Right atrium auricular region (tissue), 2 donors: ENCODE measurements around the gene MICAL2. TPM values are rescaled to one million over a fixed set of nuclear protein-coding genes. Genes with fewer than 3 reads are reported as not detected.

Experiments used
- DNase-seq: peaks from one replicate; pipeline ENCODE4 v3.0.0-alpha.2; 2019; ENCODE audit warnings: low spot score
- H3K27ac ChIP-seq, 2 donors: fragments of 200-600 bp; sonication (generic); 1 replicate in 1 of 2; 2 replicates in 1 of 2; pipeline ENCODE4 v1.5.1; 2016 to 2019
- H3K27me3 ChIP-seq, 2 donors: fragments of 200-600 bp; sonication (generic); one replicate each; pipeline versions ENCODE4 v1.5.1 to v1.6.0; 2017 to 2019
- H3K36me3 ChIP-seq: fragments of 200-600 bp; sonication (generic); one replicate; pipeline ENCODE4 v1.5.1; 2016
- H3K4me1 ChIP-seq, 2 donors: fragments of 200-600 bp; sonication (generic); one replicate each; pipeline versions ENCODE4 v1.5.1 to v1.6.0; 2017 to 2019
- H3K4me3 ChIP-seq, 2 donors: fragments of 200-600 bp; sonication (generic); 1 replicate in 1 of 2; 2 replicates in 1 of 2; pipeline ENCODE4 v1.5.1; 2017 to 2019; ENCODE audit warnings: mild to moderate bottlenecking in 1 of 2, moderate library complexity in 1 of 2
- H3K9me3 ChIP-seq, 2 donors: fragments of 200-600 bp; sonication (generic); one replicate each; pipeline ENCODE4 v1.5.1; 2019
- total RNA-seq, 2 donors: library from RNA; depleted of rRNA; stranded (reverse); fragments of >200 nt; gene quantifications; one replicate each; pipeline ENCODE4 v1.1.0, GENCODE V29; 2016
- TF ChIP-seq, protein P1 (sequence below), 2 donors: fragments of 200-600 bp; sonication (generic); IDR thresholded peaks; one replicate each; pipeline ENCODE4 v1.5.1; 2019; ENCODE audit warnings: antibody characterized with exemption in 2 of 2

The MICAL2 gene
- total RNA-seq, 2 donors from 2014 or later: 77.6 to 84.5 TPM

DNA sequence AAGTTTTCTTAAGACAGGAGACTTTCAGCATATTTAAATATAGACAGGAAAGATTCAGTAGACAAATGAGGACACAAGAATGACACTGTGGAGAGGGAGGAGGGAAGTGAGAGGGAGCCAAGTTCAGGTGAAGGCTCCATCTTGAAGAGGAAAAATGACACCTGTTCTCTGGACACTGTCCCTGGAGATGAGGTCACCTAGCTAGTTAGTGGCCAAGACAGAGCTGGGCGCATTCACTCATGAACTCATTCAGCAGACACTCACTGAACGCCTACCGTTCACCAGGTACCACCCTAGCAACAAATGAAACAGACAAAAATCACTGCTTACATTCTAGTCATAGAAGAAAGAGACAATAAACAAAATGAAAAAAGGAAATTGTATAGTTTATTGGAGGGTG lies 163.7 kb downstream of the MICAL2 start:
- Histone ChIP-seq H3K4me3 (no peak overlapping the region), H3K27me3 (no peaks in the 10 kb centered on the region), H3K9me3 (no peaks in the 10 kb centered on the region), H3K4me1 (peaks cover 0 to 22% of the 10 kb centered on the region in 2 donors), H3K36me3 (no peaks in the 10 kb centered on the region), H3K27ac (no peak overlapping the region)
- no peak for DNase-seq
- TF ChIP-seq, protein P1, sequence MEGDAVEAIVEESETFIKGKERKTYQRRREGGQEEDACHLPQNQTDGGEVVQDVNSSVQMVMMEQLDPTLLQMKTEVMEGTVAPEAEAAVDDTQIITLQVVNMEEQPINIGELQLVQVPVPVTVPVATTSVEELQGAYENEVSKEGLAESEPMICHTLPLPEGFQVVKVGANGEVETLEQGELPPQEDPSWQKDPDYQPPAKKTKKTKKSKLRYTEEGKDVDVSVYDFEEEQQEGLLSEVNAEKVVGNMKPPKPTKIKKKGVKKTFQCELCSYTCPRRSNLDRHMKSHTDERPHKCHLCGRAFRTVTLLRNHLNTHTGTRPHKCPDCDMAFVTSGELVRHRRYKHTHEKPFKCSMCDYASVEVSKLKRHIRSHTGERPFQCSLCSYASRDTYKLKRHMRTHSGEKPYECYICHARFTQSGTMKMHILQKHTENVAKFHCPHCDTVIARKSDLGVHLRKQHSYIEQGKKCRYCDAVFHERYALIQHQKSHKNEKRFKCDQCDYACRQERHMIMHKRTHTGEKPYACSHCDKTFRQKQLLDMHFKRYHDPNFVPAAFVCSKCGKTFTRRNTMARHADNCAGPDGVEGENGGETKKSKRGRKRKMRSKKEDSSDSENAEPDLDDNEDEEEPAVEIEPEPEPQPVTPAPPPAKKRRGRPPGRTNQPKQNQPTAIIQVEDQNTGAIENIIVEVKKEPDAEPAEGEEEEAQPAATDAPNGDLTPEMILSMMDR (IDR thresholded peaks at IDR 0.05): no peak

DNA sequence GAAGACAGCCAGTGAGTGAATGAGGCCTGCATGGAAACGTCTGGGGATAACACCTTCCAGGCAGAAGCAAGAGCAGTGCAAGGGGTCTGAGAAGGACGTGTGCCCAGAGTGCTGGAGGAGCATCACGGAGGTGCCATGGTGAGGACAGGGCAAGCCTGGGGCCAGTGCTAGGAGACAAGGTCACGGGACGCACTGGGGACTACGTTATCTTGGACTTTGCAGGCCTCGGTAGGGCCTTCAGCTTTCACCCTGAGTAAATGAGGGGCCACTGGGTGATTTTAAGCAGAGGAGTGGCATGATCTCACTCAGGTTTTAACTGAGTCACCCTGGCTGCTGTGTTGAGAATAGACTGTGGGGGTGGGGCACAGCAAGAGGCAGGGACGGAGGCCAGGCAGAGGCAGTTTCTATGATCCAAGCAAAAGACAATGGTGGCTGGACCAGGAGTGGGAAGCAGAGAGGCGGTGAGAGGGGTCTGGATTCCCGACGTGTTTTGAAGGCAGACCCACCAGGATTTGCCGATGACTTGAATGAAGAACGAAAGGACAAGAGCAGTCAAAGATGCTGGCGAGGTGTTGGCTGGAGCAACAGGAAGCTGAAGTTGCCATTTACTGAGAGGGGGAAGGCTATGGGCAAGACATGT lies 164.3 kb downstream of the MICAL2 start:
- no peak overlapping the region for H3K4me3 ChIP-seq
- TF ChIP-seq, protein P1 (IDR thresholded peaks at IDR 0.05): no peak
- peak; percentile 57 for DNase-seq
- peaks cover 0 to 16% of the 10 kb centered on the region in 2 donors for H3K4me1 ChIP-seq
- H3K9me3 ChIP-seq: no peaks in the 10 kb centered on the region
- no peaks in the 10 kb centered on the region for H3K27me3 ChIP-seq
- no peaks in the 10 kb centered on the region for H3K36me3 ChIP-seq
- no peak overlapping the region for H3K27ac ChIP-seq

DNA sequence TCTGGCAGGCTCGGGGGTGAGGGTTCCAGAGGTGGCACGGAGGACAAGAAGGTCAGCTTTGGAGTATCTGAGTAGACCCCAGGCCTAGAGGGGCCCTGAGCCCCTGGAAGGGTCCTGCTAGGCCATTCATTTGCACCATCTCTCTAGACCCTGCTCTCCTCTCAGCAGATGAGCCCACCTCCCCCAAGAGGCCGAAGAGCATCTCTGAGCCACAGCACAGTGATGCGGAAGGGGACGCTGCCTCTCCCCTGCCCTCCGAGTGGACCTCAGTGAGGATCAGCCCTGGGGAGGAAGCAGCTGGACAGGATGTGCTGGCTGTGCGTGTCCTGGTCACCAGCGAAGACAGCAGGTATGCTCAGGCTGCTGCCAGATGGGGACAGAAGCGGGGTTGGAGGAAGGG lies 165.4 kb downstream of the MICAL2 start:
- Histone ChIP-seq H3K4me1 (peaks cover 0 to 13% of the 10 kb centered on the region in 2 donors), H3K27me3 (no peaks in the 10 kb centered on the region), H3K4me3 (no peak overlapping the region), H3K36me3 (no peaks in the 10 kb centered on the region), H3K27ac (no peak overlapping the region), H3K9me3 (no peaks in the 10 kb centered on the region)
- peak; percentile 40 for DNase-seq
- TF ChIP-seq, protein P1 (IDR thresholded peaks at IDR 0.05): no peak

DNA sequence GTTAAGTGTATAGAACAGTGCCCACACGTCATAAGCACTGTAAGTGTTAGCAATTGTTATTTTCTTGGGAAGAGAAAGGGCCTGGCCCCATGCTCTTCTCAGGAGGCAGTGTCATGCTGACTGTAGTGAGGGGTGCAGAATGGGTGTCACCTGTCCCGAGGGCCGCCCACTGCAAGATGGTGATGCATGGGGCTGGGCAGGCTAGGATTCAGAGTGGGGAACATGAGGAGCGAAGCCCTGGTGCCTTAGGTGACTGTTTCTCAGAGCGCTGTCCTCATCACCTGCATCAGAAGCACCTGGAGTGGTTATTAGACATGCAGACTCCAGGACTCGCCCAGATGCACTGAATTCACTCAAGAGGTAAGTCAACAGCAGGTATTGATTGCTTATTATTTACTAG lies 166.0 kb downstream of the MICAL2 start:
- Histone ChIP-seq H3K4me1 (peaks cover 0 to 13% of the 10 kb centered on the region in 2 donors), H3K4me3 (no peak overlapping the region), H3K9me3 (no peaks in the 10 kb centered on the region), H3K27me3 (no peaks in the 10 kb centered on the region), H3K27ac (no peak overlapping the region), H3K36me3 (no peaks in the 10 kb centered on the region)
- peak; percentile 50 for DNase-seq
- TF ChIP-seq, protein P1 (IDR thresholded peaks at IDR 0.05): no peak

DNA sequence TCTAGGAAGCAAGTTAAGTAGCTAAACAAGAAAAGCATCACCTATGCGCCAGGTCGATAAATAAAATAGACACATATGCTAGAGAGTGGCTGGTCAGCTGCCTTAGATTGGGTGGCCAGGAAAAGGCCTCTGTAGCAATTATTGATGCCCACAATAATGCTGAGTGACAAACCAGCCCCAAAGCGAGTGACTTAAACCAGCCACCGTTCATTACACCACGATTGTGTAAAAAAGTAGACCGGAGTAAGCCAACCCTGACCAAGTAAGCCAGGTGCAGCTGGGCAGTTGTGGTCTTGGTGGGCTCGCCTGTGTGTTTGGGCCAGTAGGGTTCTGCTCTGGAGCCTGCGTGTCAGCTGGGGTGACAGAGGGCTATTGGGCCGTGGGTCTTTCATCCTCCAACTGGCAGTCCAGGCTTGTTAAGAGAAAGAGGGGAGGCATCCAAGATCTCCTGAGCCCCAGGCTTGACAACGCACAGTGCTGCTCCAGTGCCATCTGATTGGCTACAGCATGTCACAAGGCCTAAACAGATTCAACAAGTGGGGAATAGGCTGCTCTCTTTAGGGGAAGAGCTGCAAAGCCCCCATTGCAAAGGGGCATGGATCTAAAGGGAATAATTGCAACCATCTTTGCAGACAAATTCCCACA lies 166.6 kb downstream of the MICAL2 start:
- TF ChIP-seq, protein P1 (IDR thresholded peaks at IDR 0.05): no peak
- Histone ChIP-seq H3K4me3 (no peak overlapping the region), H3K4me1 (peaks cover 0 to 16% of the 10 kb centered on the region in 2 donors), H3K27ac (no peak overlapping the region), H3K9me3 (no peaks in the 10 kb centered on the region), H3K36me3 (no peaks in the 10 kb centered on the region), H3K27me3 (no peaks in the 10 kb centered on the region)
- peak; percentile 44 for DNase-seq
